HTERT RPE-1 (cell line): Measurements from ENCODE around the gene KBTBD6.
"Not testable (repeated sequence)": the region's sequence is repeated elsewhere in the genome, so short reads cannot be mapped to it uniquely, and the experiment has no call there.

Source experiments
- in situ Hi-C: fragments of 300-500 bp; cut with MboI; formaldehyde crosslinking; loops from 4 replicates; pipeline ENCODE4 v1.14.3; 2020; ENCODE audit warnings: low sequenced_read_pairs

Gene KBTBD6, protein sequence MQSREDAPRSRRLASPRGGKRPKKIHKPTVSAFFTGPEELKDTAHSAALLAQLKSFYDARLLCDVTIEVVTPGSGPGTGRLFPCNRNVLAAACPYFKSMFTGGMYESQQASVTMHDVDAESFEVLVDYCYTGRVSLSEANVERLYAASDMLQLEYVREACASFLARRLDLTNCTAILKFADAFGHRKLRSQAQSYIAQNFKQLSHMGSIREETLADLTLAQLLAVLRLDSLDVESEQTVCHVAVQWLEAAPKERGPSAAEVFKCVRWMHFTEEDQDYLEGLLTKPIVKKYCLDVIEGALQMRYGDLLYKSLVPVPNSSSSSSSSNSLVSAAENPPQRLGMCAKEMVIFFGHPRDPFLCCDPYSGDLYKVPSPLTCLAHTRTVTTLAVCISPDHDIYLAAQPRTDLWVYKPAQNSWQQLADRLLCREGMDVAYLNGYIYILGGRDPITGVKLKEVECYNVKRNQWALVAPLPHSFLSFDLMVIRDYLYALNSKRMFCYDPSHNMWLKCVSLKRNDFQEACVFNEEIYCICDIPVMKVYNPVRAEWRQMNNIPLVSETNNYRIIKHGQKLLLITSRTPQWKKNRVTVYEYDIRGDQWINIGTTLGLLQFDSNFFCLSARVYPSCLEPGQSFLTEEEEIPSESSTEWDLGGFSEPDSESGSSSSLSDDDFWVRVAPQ

DNA sequence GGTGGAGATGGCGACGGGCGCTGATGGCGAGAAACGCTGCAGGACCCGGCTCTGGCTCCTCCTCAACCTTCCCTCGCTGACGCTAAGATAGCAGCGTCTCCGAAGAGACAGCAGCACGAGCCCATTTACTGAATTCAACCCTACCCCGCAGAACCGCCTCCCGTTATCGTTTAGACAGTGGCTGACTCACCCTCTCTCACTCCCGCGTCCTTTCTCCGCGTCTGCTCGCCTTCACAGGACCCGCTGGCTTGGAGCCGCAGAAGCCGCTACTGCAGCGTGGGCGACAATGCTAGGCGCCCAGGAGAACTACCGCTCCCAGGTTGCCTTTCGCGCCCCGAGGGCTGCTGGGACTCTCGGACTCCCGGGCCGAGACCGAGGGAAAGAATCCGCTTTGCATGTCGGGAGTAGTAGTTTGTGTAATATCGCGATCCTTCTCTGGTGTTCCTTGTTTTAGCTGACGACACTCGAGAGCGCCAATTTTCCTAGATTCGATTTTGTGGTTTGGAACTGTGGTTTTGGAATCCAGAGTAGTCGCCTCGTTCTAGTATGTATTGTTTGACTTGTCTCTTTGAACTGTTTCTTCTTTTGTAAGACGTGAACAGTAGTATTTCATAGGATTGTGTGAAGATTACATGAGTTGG lies at the start of gene KBTBD6:
KBTBD6 (minus strand) TSS at position 291 of the 641 bp plus-strand sequence. CDS start 291 bp downstream, outside the sequence.
- in situ Hi-C loops, result no loop called here

- in situ Hi-C loops, result no loop called here
These were observed 49.6 kb upstream of the KBTBD6 start for GRCh38 chr13:41182231-41182630.

DNA sequence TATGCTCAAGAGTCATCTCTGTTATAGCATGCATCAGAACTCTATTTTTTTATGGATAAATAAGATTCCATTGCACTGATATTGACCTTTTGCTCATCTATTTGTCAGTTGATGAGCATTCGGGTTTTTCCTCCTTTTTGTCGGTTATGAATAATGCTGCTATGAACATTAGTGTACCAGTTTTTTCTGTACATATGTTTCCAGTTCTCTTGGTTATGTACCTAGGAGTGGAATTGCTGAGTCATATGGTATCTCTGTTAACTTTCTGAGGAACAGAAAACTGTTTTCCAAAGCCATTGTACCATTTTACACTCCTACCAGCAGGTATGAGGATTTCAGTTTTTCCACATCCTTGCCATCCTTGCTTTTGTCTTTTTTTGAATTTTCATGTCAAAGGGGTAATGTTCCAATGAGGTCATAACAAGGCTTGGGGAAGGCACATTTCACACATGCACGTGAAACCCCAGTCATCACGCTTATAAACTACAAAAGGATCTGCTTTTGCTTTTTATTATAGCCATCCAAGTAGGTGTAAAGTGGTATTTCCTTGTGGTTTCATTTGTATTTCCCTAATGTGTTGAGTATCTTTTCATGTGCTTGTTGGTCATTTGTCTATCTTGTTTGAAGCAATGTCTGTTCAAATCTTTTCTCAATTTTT lies 47.1 kb upstream of the KBTBD6 start:
- in situ Hi-C loops, result no loop called here

DNA sequence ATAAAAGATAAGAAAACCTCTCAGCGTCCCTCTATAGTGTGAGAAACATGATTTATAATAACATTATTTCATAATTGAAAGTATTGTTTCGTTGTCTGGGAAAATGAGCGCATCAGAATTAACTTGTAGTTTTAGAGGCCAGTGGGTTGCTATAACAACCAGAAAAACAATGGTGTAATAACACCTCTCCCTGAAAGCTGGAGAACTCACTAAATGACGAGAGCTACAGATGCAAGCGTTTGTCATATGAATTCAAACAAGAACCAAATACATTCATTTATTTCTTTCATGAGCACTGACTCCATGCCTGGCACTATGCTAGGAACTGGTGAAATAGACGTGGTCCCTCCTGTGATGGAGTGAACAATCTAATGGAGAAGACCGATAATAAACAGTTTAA lies 45.4 kb upstream of the KBTBD6 start:
- in situ Hi-C loops, result no loop called here

DNA sequence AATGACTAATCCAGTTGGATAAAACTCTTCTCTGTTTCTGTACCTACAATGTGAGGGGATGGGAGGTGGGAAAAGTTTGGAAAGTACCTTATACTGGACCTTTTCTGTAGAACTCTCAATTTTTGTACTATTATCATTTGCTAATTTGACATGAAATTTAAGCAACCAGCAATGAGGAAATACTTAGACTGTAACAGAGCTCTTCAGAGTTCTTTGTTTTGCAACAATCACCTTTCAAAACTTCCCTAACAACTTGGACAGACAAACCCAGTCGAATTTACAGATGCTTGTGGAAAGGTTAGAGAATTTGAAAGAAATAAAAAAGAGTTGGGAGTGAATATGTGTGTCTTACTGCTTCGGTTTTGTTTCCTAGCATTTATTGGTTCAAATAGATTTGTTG lies 45.0 kb upstream of the KBTBD6 start:
- in situ Hi-C loops, result no loop called here

DNA sequence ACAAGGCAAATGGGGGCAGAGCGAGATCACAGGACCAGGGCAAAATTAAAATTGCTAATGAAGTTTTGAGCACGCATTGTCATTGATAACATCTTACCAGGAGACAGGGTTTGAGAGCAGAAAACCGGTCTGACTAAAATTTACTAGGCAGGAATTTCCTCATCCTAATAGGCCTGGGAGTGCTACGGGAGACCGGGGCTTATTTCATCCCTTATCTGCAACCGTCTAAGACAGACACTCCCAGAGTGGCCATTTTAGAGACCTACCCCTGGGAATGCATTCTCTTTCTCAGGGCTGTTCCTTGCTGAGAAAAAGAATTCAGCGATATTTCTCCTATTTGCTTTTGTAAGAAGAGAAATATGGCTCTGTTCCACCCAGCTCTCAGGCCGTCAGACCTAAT lies 43.0 kb upstream of the KBTBD6 start:
- in situ Hi-C loops, result not testable (repeated sequence)

- in situ Hi-C loops, result no loop called here
These were observed 29.5 kb upstream of the KBTBD6 start for GRCh38 chr13:41162151-41162550.

- in situ Hi-C loops, result no loop called here
These were observed 26.6 kb upstream of the KBTBD6 start for GRCh38 chr13:41159174-41159573.

GRCh38 chr13:41157048-41157717 lies 24.6 kb upstream of the KBTBD6 start:
- in situ Hi-C loops, result no loop called here

GRCh38 chr13:41156620-41157019 lies 24.0 kb upstream of the KBTBD6 start:
- in situ Hi-C loops, result no loop called here

DNA sequence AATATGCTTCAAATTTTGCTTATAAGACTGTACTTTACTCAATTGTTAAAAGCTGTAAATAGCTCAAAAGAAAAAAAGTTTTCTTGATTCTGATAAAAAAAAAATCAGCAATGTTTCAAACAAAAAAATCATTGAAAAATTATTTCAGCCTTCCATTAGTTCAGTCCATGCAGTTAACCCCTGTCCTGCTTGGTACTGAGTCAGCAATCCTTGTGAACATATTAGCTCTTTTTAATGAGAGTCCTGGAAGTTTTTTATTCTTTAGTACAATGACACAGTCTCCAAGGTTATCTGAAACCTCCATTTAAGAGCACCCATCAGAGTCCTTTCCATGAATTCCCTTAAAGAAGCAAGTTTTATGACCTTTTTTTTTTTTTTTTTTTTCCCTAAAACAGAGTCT lies 21.4 kb upstream of the KBTBD6 start:
- in situ Hi-C loops, result no loop called here

- in situ Hi-C loops, result no loop called here
These were observed 19.4 kb upstream of the KBTBD6 start for GRCh38 chr13:41152005-41152404.

DNA sequence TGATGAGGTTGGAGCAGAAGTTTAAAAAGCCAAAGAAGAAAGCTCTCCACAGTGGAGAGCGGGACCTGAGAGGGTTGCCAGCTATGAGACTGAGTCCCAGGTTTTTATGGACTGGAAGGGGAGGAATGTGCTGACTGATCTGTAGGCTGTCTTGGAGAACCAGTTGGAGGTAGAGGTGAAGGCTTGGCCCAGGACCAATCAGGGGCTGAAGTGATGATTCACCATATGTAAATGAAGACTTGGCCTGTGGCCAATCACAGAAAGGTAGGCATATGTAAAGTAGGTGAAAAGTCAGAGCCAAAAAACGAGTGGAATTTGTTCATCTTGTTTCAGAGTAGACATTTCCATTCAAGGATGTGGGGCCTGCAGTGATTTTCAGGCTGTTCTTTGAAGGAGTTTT lies 17.5 kb upstream of the KBTBD6 start:
- in situ Hi-C loops, result no loop called here

- in situ Hi-C loops, result no loop called here
These were observed 16.0 kb upstream of the KBTBD6 start for GRCh38 chr13:41148419-41149283.

DNA sequence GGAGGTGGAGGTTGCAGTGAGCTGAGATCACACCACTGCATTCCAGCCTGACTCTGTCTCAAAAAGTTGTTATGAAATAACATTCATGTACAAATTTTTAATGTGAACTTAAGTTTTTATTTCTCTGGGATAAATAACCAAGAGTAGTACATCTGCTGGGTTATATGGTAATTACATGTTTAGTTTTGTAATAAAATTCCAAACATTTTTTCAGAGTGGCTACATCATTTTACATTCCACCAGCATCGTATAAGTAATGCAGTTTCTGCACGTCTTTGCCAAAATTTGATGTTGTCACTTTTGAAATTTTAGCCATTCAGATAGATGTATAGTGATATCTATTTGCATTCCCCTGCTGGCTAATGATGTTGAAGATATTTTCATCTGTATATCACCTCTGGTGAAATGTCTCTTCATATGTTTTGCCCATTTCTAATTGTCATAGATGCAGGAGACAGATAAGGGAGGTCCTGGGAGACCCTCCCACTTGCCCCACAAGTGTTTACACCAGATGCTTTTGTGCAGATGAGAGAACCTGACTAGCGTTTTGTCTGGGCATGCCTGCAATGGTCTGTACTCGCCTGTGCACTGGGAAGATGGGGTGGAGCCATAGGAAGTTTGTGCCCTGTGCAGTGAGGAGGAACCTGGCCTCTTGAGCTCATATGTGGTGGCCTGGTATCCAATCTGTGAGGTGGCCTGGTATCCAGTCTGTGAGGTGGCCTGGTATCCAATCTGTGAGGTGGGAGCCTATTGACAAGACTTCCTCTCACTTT lies 12.7 kb upstream of the KBTBD6 start:
- in situ Hi-C loops, result no loop called here

GRCh38 chr13:41144576-41144975 lies 12.0 kb upstream of the KBTBD6 start:
- in situ Hi-C loops, result no loop called here

GRCh38 chr13:41139296-41139966 lies 6.8 kb upstream of the KBTBD6 start:
- in situ Hi-C loops, result no loop called here

DNA sequence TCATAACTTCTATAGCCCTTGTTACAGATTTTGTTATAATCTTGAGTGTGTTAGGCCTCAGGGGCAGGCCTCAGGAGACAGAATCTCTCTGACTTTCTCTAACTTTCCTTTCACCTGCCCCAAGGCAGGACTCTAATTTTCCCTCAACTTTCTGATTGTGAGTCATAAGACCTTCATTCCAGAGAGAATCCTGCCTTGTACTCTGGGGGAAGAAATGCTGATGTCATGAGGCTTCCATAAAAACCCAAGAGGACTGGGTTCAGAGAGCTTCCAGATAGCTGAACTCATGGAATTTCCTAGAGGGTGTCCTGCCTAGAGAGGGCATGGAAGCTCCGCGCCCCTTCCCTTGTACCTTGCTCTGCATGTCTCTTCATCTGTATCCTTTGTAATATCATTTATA lies 5.3 kb upstream of the KBTBD6 start:
- in situ Hi-C loops, result no loop called here

DNA sequence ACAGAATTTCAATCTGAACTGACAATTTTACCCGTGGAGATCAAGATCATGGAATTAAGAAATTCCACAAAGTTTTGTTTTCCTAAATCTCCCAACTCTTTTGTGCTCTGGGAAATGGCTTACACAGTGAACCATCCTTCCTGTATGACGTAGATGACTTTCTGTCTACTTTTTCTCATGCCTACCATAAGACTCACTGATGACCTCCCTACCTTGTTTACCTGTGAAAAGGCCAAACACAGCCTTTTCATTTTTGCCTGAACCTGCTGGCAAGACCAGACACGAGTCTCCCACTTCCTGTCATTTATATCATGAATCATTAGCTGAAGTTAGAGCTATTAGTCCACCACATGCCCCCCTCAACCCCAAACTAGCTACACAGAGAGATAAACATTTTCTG lies 4.6 kb upstream of the KBTBD6 start:
- in situ Hi-C loops, result no loop called here
